Thymus (tissue), 11 donors: ENCODE data around the gene ZNF710. TPM values are rescaled to one million over a fixed set of nuclear protein-coding genes. Genes with fewer than 3 reads are reported as not detected.

ENCODE experiments used
- DNase-seq, 9 donors: peaks; one replicate each; pipeline ENCODE4 v3.0.0-alpha.2; 2013; ENCODE audit warnings: low spot score in 9 of 9, low read depth in 6 of 9, missing footprints in 1 of 9
- H3K27ac ChIP-seq, 2 donors: one replicate each; pipeline ENCODE4 v1.5.1; 2013; ENCODE audit warnings: control low read depth in 1 of 2, low read depth in 1 of 2, low read length in 1 of 2, mild to moderate bottlenecking in 1 of 2, moderate library complexity in 1 of 2
- H3K27me3 ChIP-seq, 2 donors: one replicate each; pipeline ENCODE4 v1.5.1; 2013; ENCODE audit warnings: low read length in 1 of 2; ENCODE audit not compliant: control insufficient read depth in 2 of 2, insufficient read depth in 1 of 2
- H3K36me3 ChIP-seq, 2 donors: one replicate each; pipeline ENCODE4 v1.5.1; 2013; ENCODE audit warnings: low read length in 1 of 2, mild to moderate bottlenecking in 1 of 2, moderate library complexity in 1 of 2; ENCODE audit not compliant: control insufficient read depth in 2 of 2, insufficient read depth in 2 of 2
- H3K4me1 ChIP-seq, 2 donors: one replicate each; pipeline ENCODE4 v1.5.1; 2013; ENCODE audit warnings: low read length in 2 of 2; ENCODE audit not compliant: control insufficient read depth in 2 of 2, insufficient read depth in 2 of 2
- H3K4me3 ChIP-seq, 2 donors: one replicate each; pipeline ENCODE4 v1.5.1; 2013; ENCODE audit warnings: low read length in 2 of 2, control low read depth in 1 of 2, mild to moderate bottlenecking in 1 of 2
- H3K9me3 ChIP-seq, 2 donors: one replicate each; pipeline ENCODE4 v1.5.1; 2013; ENCODE audit warnings: low read length in 1 of 2, mild to moderate bottlenecking in 1 of 2; ENCODE audit not compliant: control insufficient read depth in 2 of 2, insufficient read depth in 1 of 2
- WGBS: extraction: QIAGEN DNeasy Blood & Tissue Kit; methylation state at CpG from one replicate; pipeline ENCODE4 v1.1.7; 2013; 5-methylcytosine and 5-hydroxymethylcytosine counted together
- polyA plus RNA-seq: library from polyadenylated mRNA; stranded (reverse); fragments of 200-250 nt; gene quantifications from one replicate; pipeline ENCODE4 v1.2.3, GENCODE V29; 2013
- total RNA-seq: library from RNA; stranded (reverse); fragments of 120-200 nt; gene quantifications from one replicate; pipeline ENCODE4 v1.2.4, GENCODE V29; 2013
- donor health status: healthy.

The ZNF710 gene
- total and polyA plus RNA-seq, 2 donors = 12.5 to 21.9 TPM

GRCh38 chr15:90046289-90046688 lies 45.2 kb downstream of the ZNF710 start:
- no peak for DNase-seq
- Histone ChIP-seq H3K27me3 (no peaks in the 10 kb centered on the region), H3K4me3 (no peak overlapping the region), H3K27ac (no peak overlapping the region), H3K36me3 (peaks cover 0 to 3% of the 10 kb centered on the region in 2 donors), H3K9me3 (no peaks in the 10 kb centered on the region), H3K4me1 (peaks cover 0 to 14% of the 10 kb centered on the region in 2 donors)
- WGBS = 90% methylated on average over 7 of the region's 7 CpGs

GRCh38 chr15:90046911-90047392 lies 45.8 kb downstream of the ZNF710 start:
- Histone ChIP-seq H3K27me3 (no peaks in the 10 kb centered on the region), H3K27ac (no peak overlapping the region), H3K36me3 (peaks cover 0 to 3% of the 10 kb centered on the region in 2 donors), H3K4me3 (no peak overlapping the region), H3K9me3 (no peaks in the 10 kb centered on the region), H3K4me1 (peaks cover 0 to 17% of the 10 kb centered on the region in 2 donors)
- no peak for DNase-seq
- WGBS = 63% methylated on average over 12 of the region's 12 CpGs

- no peak for DNase-seq
- WGBS = 88% methylated on average over 9 of the region's 9 CpGs
- Histone ChIP-seq H3K36me3 (peaks cover 0 to 3% of the 10 kb centered on the region in 2 donors), H3K4me1 (peaks cover 0 to 20% of the 10 kb centered on the region in 2 donors), H3K9me3 (no peaks in the 10 kb centered on the region), H3K4me3 (no peak overlapping the region), H3K27me3 (no peaks in the 10 kb centered on the region), H3K27ac (no peak overlapping the region)
These were observed 46.9 kb downstream of the ZNF710 start for GRCh38 chr15:90047956-90048575.

- 96% methylated on average over 5 of the region's 5 CpGs for WGBS
- H3K9me3 ChIP-seq = no peaks in the 10 kb centered on the region
- H3K4me3 ChIP-seq = no peak overlapping the region
- H3K4me1 ChIP-seq = peaks cover 0 to 24% of the 10 kb centered on the region in 2 donors
- H3K27me3 ChIP-seq = no peaks in the 10 kb centered on the region
- H3K36me3 ChIP-seq = peaks cover 0 to 3% of the 10 kb centered on the region in 2 donors
- no peak for DNase-seq
- H3K27ac ChIP-seq = no peak overlapping the region
These were observed 47.9 kb downstream of the ZNF710 start for GRCh38 chr15:90049030-90049429.

GRCh38 chr15:90049666-90050604 lies 48.8 kb downstream of the ZNF710 start:
- Histone ChIP-seq H3K4me1 (peaks cover 0 to 33% of the 10 kb centered on the region in 2 donors), H3K9me3 (no peaks in the 10 kb centered on the region), H3K36me3 (peaks cover 0 to 2% of the 10 kb centered on the region in 2 donors), H3K4me3 (no peak overlapping the region), H3K27me3 (no peaks in the 10 kb centered on the region), H3K27ac (no peak overlapping the region)
- WGBS = 95% methylated on average over 22 of the region's 22 CpGs
- no peak for DNase-seq

GRCh38 chr15:90051874-90052273 lies 50.8 kb downstream of the ZNF710 start:
- Histone ChIP-seq H3K4me3 (no peak overlapping the region), H3K27ac (no peak overlapping the region), H3K9me3 (no peaks in the 10 kb centered on the region), H3K27me3 (no peaks in the 10 kb centered on the region), H3K36me3 (no peaks in the 10 kb centered on the region), H3K4me1 (peaks cover 3 to 34% of the 10 kb centered on the region in 2 donors)
- 63% methylated on average over 5 of the region's 5 CpGs for WGBS
- DNase-seq = no peak

GRCh38 chr15:90053685-90054466 lies 52.8 kb downstream of the ZNF710 start:
- H3K9me3 ChIP-seq = peaks cover 0 to 8% of the 10 kb centered on the region in 2 donors
- no peak for DNase-seq
- WGBS = 95% methylated on average over 14 of the region's 14 CpGs
- H3K4me1 ChIP-seq = peaks cover 3 to 47% of the 10 kb centered on the region in 2 donors
- no peak overlapping the region for H3K27ac ChIP-seq
- H3K36me3 ChIP-seq = peaks cover 0 to 3% of the 10 kb centered on the region in 2 donors
- no peaks in the 10 kb centered on the region for H3K27me3 ChIP-seq
- no peak overlapping the region for H3K4me3 ChIP-seq

- Histone ChIP-seq H3K27ac (no peak overlapping the region), H3K4me1 (peaks cover 8 to 54% of the 10 kb centered on the region in 2 donors), H3K9me3 (peaks cover 0 to 10% of the 10 kb centered on the region in 2 donors), H3K4me3 (no peak overlapping the region), H3K36me3 (peaks cover 0 to 3% of the 10 kb centered on the region in 2 donors), H3K27me3 (no peaks in the 10 kb centered on the region)
- no peak for DNase-seq
- WGBS = 84% methylated on average over 7 of the region's 7 CpGs
These were observed 53.5 kb downstream of the ZNF710 start for GRCh38 chr15:90054618-90055097.
